NT2/D1 (cell line): ENCODE results near the gene KCNAB3.

Experiments
- SUZ12 ChIP-seq: IDR thresholded peaks from 2 replicates; pipeline ENCODE4 v1.6.1; 2011; ENCODE audit not compliant: insufficient read length, insufficient read depth; ENCODE audit errors: extremely low read depth
- ZNF274 ChIP-seq: IDR thresholded peaks from 2 replicates; pipeline ENCODE4 v1.6.1; 2011; ENCODE audit warnings: mild to moderate bottlenecking, low read depth, low read length

DNA sequence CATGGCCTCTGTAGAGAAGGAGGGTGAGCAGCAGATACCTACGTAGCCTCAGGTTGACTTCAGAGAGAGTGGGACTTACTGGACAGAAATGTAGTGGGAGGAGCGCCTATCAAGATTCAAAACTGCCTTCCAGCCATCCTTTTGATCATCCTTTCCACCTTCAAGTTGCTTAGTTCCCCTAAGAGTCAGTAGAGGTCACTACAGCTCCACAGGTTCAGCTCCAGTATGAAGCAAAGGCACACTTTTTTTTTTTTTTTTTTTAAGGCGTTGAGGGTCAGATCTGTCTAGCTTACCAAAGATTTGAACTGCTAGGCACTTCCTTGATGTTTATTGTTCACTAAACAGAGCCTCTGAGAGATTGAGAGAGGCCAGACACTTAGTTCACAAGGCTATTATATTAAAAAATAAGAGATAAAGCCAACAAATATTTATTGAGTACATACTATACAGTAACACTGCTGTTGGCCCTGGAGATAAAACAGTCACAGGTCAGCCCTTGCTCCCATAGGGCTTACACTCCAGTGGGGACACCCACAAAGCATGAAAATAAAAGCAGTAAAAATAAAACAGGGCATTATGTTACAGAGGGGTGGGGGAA, 16.6 kb downstream of the KCNAB3 start:
- no peak for TF ChIP-seq SUZ12
- TF ChIP-seq ZNF274 = no peak
